A549 (cell line): ENCODE measurements around the gene ATOH7.

Source experiments
- CBX2 ChIP-seq: fragments of 200-600 bp; sonication (generic); IDR thresholded peaks from 2 replicates; pipeline ENCODE4 v1.6.1; 2016; ENCODE audit warnings: low read depth, mild to moderate bottlenecking, borderline replicate concordance
- CHD2 ChIP-seq: fragments of 150-350 bp; IDR thresholded peaks from 2 replicates; pipeline ENCODE4 v1.6.1; 2014; ENCODE audit warnings: low read length; ENCODE audit not compliant: partially characterized antibody
- CTCF ChIP-seq: fragments of >200 bp; sonication (Bioruptor Twin); formaldehyde crosslinking; IDR thresholded peaks from 3 replicates; pipeline ENCODE4 v1.5.1; 2016
- EHMT2 ChIP-seq: fragments of 200-600 bp; sonication (generic); IDR thresholded peaks from 2 replicates; pipeline ENCODE4 v1.6.1; 2016; ENCODE audit warnings: antibody characterized with exemption, low read depth, mild to moderate bottlenecking, moderate library complexity
- HDAC2 ChIP-seq: fragments of 200-600 bp; sonication (generic); IDR thresholded peaks from 2 replicates; pipeline ENCODE4 v1.6.1; 2016
- JUNB ChIP-seq: fragments of >200 bp; sonication (Bioruptor Twin); formaldehyde crosslinking; IDR thresholded peaks from 2 replicates; pipeline ENCODE4 v1.6.1; 2016
- KDM1A ChIP-seq: fragments of 200-600 bp; sonication (generic); IDR thresholded peaks from 2 replicates; pipeline ENCODE4 v1.6.1; 2016; ENCODE audit warnings: low read depth, mild to moderate bottlenecking
- KDM5A ChIP-seq: fragments of 200-600 bp; sonication (generic); IDR thresholded peaks from 2 replicates; pipeline ENCODE4 v1.6.1; 2016; ENCODE audit warnings: antibody characterized with exemption, mild to moderate bottlenecking
- POLR2A ChIP-seq: IDR thresholded peaks from 2 replicates; pipeline ENCODE4 v1.6.1; 2012; ENCODE audit warnings: mild to moderate bottlenecking, low read length
- POLR2AphosphoS2 ChIP-seq: conservative IDR thresholded peaks from 2 replicates; pipeline ENCODE4 v1.6.1; 2012; ENCODE audit warnings: low read length, improper control_type of control experiment, inconsistent platforms
- RCOR1 ChIP-seq: fragments of 150-350 bp; IDR thresholded peaks from 2 replicates; pipeline ENCODE4 v1.6.1; 2014; ENCODE audit warnings: antibody characterized with exemption, low read length, low read depth
- TF ChIP-seq, protein P1 (sequence below): fragments of 250-450 bp; sonication (Bioruptor Pico); IDR thresholded peaks from 2 replicates; pipeline ENCODE4 v1.5.0; 2021; ENCODE audit warnings: mild to moderate bottlenecking, moderate library complexity, borderline replicate concordance

- TF ChIP-seq POLR2A (no peak), CTCF (no peak), KDM1A (no peak), CBX2 (no peak), RCOR1 (no peak), POLR2AphosphoS2 (no peak), KDM5A (no peak), JUNB (no peak), EHMT2 (no peak), CHD2 (no peak), HDAC2 (no peak)
- TF ChIP-seq, protein P1, sequence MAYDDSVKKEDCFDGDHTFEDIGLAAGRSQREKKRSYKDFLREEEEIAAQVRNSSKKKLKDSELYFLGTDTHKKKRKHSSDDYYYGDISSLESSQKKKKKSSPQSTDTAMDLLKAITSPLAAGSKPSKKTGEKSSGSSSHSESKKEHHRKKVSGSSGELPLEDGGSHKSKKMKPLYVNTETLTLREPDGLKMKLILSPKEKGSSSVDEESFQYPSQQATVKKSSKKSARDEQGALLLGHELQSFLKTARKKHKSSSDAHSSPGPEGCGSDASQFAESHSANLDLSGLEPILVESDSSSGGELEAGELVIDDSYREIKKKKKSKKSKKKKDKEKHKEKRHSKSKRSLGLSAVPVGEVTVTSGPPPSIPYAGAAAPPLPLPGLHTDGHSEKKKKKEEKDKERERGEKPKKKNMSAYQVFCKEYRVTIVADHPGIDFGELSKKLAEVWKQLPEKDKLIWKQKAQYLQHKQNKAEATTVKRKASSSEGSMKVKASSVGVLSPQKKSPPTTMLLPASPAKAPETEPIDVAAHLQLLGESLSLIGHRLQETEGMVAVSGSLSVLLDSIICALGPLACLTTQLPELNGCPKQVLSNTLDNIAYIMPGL (CRISPR knock-in tag), result no peak
These were observed 5.3 kb upstream of the ATOH7 start for GRCh38 chr10:68237173-68237572.
